Omental fat pad (tissue), 4 donors: ENCODE measurements around the gene PPP2R2C. TPM values are rescaled to one million over a fixed set of nuclear protein-coding genes. Genes with fewer than 3 reads are reported as not detected.
A peak's percentile ranks its signal among the peaks of the same experiment; 100 is the strongest.

ENCODE experiments used
- ATAC-seq: fragments of 150-250 bp; one replicate; pipeline ENCODE4 v1.9.1; 2016; ENCODE audit warnings: mild to moderate bottlenecking, moderate library complexity; ENCODE audit not compliant: low FRiP score
- DNase-seq: peaks from one replicate; pipeline ENCODE4 v3.0.0-alpha.2; 2019; ENCODE audit warnings: low spot score
- CTCF ChIP-seq, 3 donors: fragments of 450-650 bp; IDR thresholded peaks; one replicate each; pipeline ENCODE4 v1.5.1; 2016 to 2017; ENCODE audit warnings: antibody characterized with exemption in 3 of 3, mild to moderate bottlenecking in 3 of 3, moderate library complexity in 2 of 3
- total RNA-seq, 4 donors: library from RNA; depleted of rRNA; stranded (reverse); fragments of >200 nt; gene quantifications; one replicate each; pipeline ENCODE4 v1.1.0, GENCODE V29; 2016

PPP2R2C gene
- total RNA-seq, 4 donors from 2014 or later = 0.38 to 1.7 (median 0.68) TPM

DNA sequence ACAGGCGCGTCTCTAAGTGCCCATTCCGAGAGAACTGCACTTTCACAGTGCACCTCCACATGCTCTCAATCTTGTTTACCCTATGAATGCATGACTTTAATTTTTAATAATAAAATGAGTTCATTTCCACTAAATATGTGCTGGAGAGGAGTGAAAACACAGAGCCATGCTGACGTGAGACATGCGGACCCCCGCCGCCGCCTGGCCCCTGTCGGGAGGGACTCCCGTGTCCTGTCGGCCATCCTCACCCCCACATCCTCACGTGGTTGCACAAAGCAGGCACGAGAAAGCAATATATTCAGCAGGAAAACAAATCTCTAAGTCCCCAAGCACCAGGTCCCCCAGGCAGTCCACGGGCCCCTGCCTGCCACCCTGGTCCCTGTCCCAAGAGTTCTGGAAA is 23.1 kb downstream of the PPP2R2C start:
- DNase-seq (no peak), ATAC-seq (no peak)
- no peak for TF ChIP-seq CTCF (IDR thresholded peaks at IDR 0.05)

DNA sequence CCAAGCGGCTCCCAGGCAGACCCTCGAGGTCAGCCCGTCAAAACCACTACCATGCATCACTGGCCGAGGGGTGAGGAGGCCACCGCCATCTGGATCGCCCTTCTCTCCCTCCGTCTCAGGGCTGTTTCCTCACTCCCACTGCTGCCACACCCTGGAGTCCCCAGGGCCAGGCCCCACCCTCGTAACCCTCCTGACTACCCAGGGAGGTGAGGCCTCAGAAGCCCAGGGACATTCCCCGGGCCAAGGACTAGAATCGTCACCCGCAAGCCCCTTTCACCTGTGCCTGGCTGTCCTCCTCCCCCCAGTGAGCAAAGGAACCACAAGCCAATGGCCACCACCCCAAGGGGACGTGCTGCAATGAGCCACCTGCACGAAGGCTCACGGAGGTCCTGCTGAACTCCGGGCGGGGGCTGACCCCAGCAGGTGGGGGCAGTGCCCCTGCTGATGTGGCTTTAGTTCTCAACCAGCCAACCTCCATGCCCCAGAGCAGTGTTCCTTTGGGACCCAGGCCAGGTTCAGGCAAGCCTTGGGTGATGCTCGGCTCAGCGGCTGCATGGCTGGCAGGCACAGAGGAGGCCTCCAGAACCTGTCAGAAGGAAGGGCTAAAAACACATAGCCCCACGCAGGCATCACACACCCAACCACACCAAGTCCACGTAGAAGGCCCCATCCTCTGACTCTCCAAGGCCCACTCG is 23.8 kb downstream of the PPP2R2C start:
- no peak for TF ChIP-seq CTCF (IDR thresholded peaks at IDR 0.05)
- DNase-seq (no peak), ATAC-seq (no peak)

DNA sequence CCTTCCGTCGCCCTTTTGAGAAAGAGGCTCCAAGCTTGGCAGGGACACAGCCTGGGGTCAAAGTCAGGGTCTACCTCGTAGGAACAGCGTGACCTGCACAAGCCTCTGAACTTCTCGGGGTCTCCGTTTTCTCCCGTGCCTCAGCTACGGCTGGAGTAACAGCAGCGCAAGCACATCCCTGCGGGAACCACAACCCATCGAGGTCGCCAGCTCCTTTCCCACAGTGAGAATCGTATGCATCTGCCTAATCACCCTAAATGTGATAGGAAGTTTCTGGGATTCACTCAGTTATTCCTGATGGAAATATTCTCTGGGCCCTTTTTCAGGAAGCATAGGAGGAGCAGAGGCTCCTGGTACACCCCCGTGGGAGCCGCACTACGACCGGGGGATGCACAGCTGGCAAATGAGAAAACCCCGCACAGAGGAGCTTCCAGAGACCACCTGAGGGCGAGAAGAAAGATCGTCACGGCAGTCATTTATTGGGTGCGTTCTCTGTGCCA is 24.7 kb downstream of the PPP2R2C start:
- no peak for DNase-seq
- no peak for TF ChIP-seq CTCF (IDR thresholded peaks at IDR 0.05)
- ATAC-seq = no peak

GRCh38 chr4:6446538-6447451 is 25.6 kb downstream of the PPP2R2C start:
- DNase-seq = no peak
- no peak for TF ChIP-seq CTCF (IDR thresholded peaks at IDR 0.05)
- ATAC-seq = peak; percentile 42

- ATAC-seq (no peak), DNase-seq (no peak)
- TF ChIP-seq CTCF (IDR thresholded peaks at IDR 0.05) = no peak
These were observed 26.3 kb downstream of the PPP2R2C start for GRCh38 chr4:6446130-6446482.

GRCh38 chr4:6445403-6446129 is 26.8 kb downstream of the PPP2R2C start:
- ATAC-seq = no peak
- no peak for TF ChIP-seq CTCF (IDR thresholded peaks at IDR 0.05)
- DNase-seq = no peak
